Hepatocyte (in vitro differentiated cells): ENCODE results near the gene SLBP. TPM values are rescaled to one million over a fixed set of nuclear protein-coding genes. Genes with fewer than 3 reads are reported as not detected.

Source experiments
- DNase-seq: peaks from one replicate; pipeline ENCODE4 v3.0.0-alpha.2; 2016; ENCODE audit warnings: low spot score
- H2AFZ ChIP-seq: fragments of 200-600 bp; sonication (generic); 2 replicates; pipeline ENCODE4 v1.6.0; 2016; ENCODE audit warnings: antibody characterized with exemption, mild to moderate bottlenecking
- H3K27ac ChIP-seq: fragments of 200-600 bp; sonication (generic); 2 replicates; pipeline ENCODE4 v1.5.1; 2016; ENCODE audit warnings: mild to moderate bottlenecking
- H3K27me3 ChIP-seq: fragments of 200-600 bp; sonication (generic); 2 replicates; pipeline ENCODE4 v1.6.1; 2016
- H3K36me3 ChIP-seq: fragments of 200-600 bp; sonication (generic); replicated peaks from 2 replicates; pipeline ENCODE4 v1.5.1; 2016; ENCODE audit warnings: low read depth; ENCODE audit not compliant: insufficient read depth
- H3K4me1 ChIP-seq: fragments of 200-600 bp; sonication (generic); 2 replicates; pipeline ENCODE4 v1.5.1; 2016; ENCODE audit warnings: mild to moderate bottlenecking, moderate library complexity; ENCODE audit not compliant: insufficient read depth
- H3K4me2 ChIP-seq: fragments of 200-600 bp; sonication (generic); 2 replicates; pipeline ENCODE4 v1.6.0; 2016
- H3K4me3 ChIP-seq: fragments of 200-600 bp; sonication (generic); 2 replicates; pipeline ENCODE4 v1.5.1; 2016; ENCODE audit warnings: mild to moderate bottlenecking
- H3K79me2 ChIP-seq: fragments of 200-600 bp; sonication (generic); 2 replicates; pipeline ENCODE4 v1.6.0; 2017; ENCODE audit warnings: mild to moderate bottlenecking
- H3K9me2 ChIP-seq: fragments of 200-600 bp; sonication (generic); replicated peaks from 2 replicates; pipeline ENCODE4 v1.6.0; 2017; ENCODE audit warnings: mild to moderate bottlenecking; ENCODE audit not compliant: insufficient read depth
- H3K9me3 ChIP-seq: fragments of 200-600 bp; sonication (generic); 2 replicates; pipeline ENCODE4 v1.5.1; 2016; ENCODE audit warnings: low read depth, mild to moderate bottlenecking
- H4K20me1 ChIP-seq: fragments of 200-600 bp; sonication (generic); 2 replicates; pipeline ENCODE4 v1.6.0; 2016; ENCODE audit warnings: mild to moderate bottlenecking; ENCODE audit not compliant: insufficient read depth, poor library complexity, severe bottlenecking
- CTCF ChIP-seq: fragments of 200-600 bp; sonication (generic); IDR thresholded peaks from 2 replicates; pipeline ENCODE4 v1.5.1; 2016; ENCODE audit warnings: antibody characterized with exemption, mild to moderate bottlenecking; ENCODE audit not compliant: poor library complexity
- EZH2 ChIP-seq: fragments of 200-600 bp; sonication (generic); IDR thresholded peaks from 2 replicates; pipeline ENCODE4 v1.6.1; 2016; ENCODE audit warnings: antibody characterized with exemption, mild to moderate bottlenecking, borderline replicate concordance
- EZH2phosphoT487 ChIP-seq: fragments of 200-600 bp; sonication (generic); IDR thresholded peaks from one replicate; pipeline ENCODE4 v1.6.1; 2018; ENCODE audit warnings: antibody characterized with exemption, mild to moderate bottlenecking, low read depth, moderate library complexity; ENCODE audit not compliant: unreplicated experiment, severe bottlenecking
- WGBS: methylation state at CpG from one replicate; pipeline ENCODE4 v1.1.6; 2016; ENCODE audit warnings: low lambda C conversion rate; ENCODE audit errors: missing lambda C conversion rate; 5-methylcytosine and 5-hydroxymethylcytosine counted together
- polyA plus RNA-seq: library from polyadenylated mRNA; unstranded; fragments of >200 nt; fragmentation: Nextera tagmentation; extraction: Ambion mirVana; gene quantifications from 2 replicates; pipeline ENCODE4 v1.2.1, GENCODE V29; 2016
- total RNA-seq: library from RNA; depleted of rRNA; stranded (reverse); fragments of >200 nt; gene quantifications from 2 replicates; pipeline ENCODE4 v1.2.3, GENCODE V29; 2014

The SLBP gene
- total and polyA plus RNA-seq, 2 experiments from 2014 or later, result 82.5 to 84.0 TPM

DNA sequence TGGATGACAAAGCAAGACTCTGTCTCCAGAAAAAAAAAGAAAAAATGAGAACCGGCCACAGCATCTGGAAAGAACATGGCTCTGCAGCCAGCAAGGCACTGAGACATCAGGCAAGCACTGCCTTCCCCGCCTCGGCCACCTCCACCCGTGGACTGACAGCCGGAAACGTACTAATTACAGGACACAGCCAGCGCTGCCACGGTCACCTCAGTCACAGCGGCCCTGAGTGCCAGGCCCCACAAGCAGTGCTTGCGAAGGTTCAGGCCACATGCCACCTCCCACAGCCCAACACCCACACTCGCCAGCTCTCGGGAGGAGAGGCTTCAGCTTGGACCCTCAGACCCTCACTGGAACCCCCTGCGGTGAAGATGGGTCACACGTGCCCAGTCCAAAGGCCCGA is 44.8 kb downstream of the SLBP start:
- no peaks in the 10 kb centered on the region for H3K4me1 ChIP-seq
- no peak overlapping the region for H3K4me2 ChIP-seq
- no peak overlapping the region for H3K4me3 ChIP-seq
- 92% methylated on average over 15 of the region's 15 CpGs for WGBS
- H3K36me3 ChIP-seq, result no peaks in the 10 kb centered on the region
- H3K27me3 ChIP-seq, result no peaks in the 10 kb centered on the region
- H2AFZ ChIP-seq, result no peak overlapping the region
- H3K9me3 ChIP-seq, result no peaks in the 10 kb centered on the region
- H4K20me1 ChIP-seq, result no peaks in the 10 kb centered on the region
- TF ChIP-seq EZH2phosphoT487, result no peak
- no peak for TF ChIP-seq EZH2
- TF ChIP-seq CTCF, result no peak
- H3K79me2 ChIP-seq, result no peaks in the 10 kb centered on the region
- DNase-seq, result no peak
- no peak overlapping the region for H3K27ac ChIP-seq
- H3K9me2 ChIP-seq, result no peaks in the 10 kb centered on the region

DNA sequence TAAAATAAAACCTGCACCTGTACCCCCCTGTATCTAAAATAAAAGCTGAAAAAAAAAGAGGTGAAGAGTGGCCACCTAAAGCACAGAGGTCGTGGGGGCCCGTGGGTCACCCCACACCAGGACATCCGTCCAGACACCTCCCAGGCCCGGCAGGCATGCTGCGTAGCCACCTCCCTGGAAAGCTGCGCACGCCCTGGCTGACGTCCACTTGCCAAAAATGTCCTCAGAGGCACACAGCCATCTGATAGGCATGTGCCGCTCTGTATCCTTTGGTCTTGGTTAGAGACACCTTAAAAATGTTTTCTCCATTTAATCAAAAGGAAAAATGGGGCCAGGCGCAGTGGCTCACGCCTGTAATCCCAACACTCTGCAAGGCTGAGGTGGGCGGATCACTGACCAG is 45.7 kb downstream of the SLBP start:
- WGBS, result 89% methylated on average over 12 of the region's 12 CpGs
- no peaks in the 10 kb centered on the region for H3K27me3 ChIP-seq
- no peak overlapping the region for H3K4me2 ChIP-seq
- no peaks in the 10 kb centered on the region for H3K4me1 ChIP-seq
- H3K79me2 ChIP-seq, result no peaks in the 10 kb centered on the region
- DNase-seq, result no peak
- no peaks in the 10 kb centered on the region for H3K9me3 ChIP-seq
- no peak overlapping the region for H2AFZ ChIP-seq
- H3K36me3 ChIP-seq, result no peaks in the 10 kb centered on the region
- TF ChIP-seq EZH2 (no peak), CTCF (no peak), EZH2phosphoT487 (no peak)
- H3K9me2 ChIP-seq, result no peaks in the 10 kb centered on the region
- no peak overlapping the region for H3K4me3 ChIP-seq
- H4K20me1 ChIP-seq, result no peaks in the 10 kb centered on the region
- no peak overlapping the region for H3K27ac ChIP-seq

DNA sequence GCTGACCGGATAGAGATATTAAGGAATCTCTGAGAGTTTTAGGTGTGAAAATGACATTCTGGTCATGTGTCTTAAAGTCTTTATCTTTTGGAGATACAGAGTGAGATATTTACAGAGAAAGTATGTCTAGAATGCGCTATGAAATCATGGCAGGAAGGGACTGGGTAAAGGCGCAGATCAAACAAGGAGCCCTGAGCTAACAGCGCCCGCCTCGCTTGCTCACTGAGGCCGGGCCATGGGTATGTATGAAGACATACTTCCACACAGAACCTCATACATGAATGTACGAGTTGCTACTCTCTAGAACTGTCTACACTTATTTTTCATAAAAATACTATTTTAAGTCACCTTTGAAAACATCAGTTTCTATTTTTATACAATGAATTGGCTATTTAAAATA is 48.0 kb downstream of the SLBP start:
- Histone ChIP-seq H4K20me1 (no peaks in the 10 kb centered on the region), H3K9me3 (no peaks in the 10 kb centered on the region), H3K4me3 (no peak overlapping the region), H3K4me2 (no peak overlapping the region), H3K36me3 (no peaks in the 10 kb centered on the region), H3K27me3 (no peaks in the 10 kb centered on the region), H2AFZ (no peak overlapping the region), H3K79me2 (no peaks in the 10 kb centered on the region), H3K9me2 (no peaks in the 10 kb centered on the region), H3K4me1 (no peaks in the 10 kb centered on the region), H3K27ac (no peak overlapping the region)
- TF ChIP-seq CTCF (no peak), EZH2 (no peak), EZH2phosphoT487 (no peak)
- 89% methylated on average over 8 of the region's 8 CpGs for WGBS
- no peak for DNase-seq

DNA sequence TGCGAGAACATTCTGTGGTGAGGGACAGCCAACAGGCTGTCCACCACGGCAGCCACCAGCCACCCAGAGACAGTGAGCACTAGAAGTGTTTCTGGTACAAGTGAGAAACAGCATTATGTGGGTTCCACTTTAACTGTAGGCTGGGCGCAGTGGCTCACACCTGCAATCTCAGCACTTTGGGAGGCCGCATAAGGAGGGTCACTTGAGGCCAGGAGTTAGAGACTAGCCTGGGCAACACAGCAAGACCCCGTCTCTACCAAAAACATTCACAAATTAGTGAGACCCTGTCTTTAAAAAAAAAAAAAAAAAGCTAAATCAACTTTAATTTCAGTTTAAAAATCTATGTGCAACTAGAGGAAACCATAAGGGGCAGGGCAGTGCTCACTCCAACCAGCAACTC is 48.6 kb downstream of the SLBP start:
- Histone ChIP-seq H3K79me2 (no peaks in the 10 kb centered on the region), H3K4me3 (no peak overlapping the region), H3K36me3 (no peaks in the 10 kb centered on the region), H3K4me2 (no peak overlapping the region), H3K9me3 (no peaks in the 10 kb centered on the region), H3K9me2 (no peaks in the 10 kb centered on the region), H4K20me1 (no peaks in the 10 kb centered on the region), H2AFZ (no peak overlapping the region), H3K27ac (no peak overlapping the region), H3K4me1 (no peaks in the 10 kb centered on the region), H3K27me3 (no peaks in the 10 kb centered on the region)
- TF ChIP-seq EZH2 (no peak), EZH2phosphoT487 (no peak), CTCF (no peak)
- WGBS, result 99% methylated on average over 5 of the region's 5 CpGs
- DNase-seq, result no peak
